Spleen (tissue), 11 donors: ENCODE measurements around the gene GNB1L. TPM values are rescaled to one million over a fixed set of nuclear protein-coding genes. Genes with fewer than 3 reads are reported as not detected.

Source experiments
- DNase-seq: peaks from one replicate; pipeline ENCODE4 v3.0.0-alpha.2; 2020
- H3K27ac ChIP-seq, 8 donors: fragments of 200-600 bp; sonication (generic) in 7 of 8; 1 replicate in 4 of 8; 2 replicates in 4 of 8; pipeline versions ENCODE4 v1.5.0 to v1.8.0; 2016 to 2021; ENCODE audit warnings: inconsistent platforms in 4 of 8, mild to moderate bottlenecking in 4 of 8, moderate library complexity in 1 of 8
- H3K27me3 ChIP-seq, 7 donors: fragments of 200-600 bp; sonication (generic) in 6 of 7; replicated peaks in 1 of 7; 1 replicate in 4 of 7; 2 replicates in 3 of 7; pipeline versions ENCODE4 v1.5.0 to v1.8.0; 2016 to 2021; ENCODE audit warnings: inconsistent platforms in 3 of 7, mild to moderate bottlenecking in 1 of 7
- H3K36me3 ChIP-seq, 6 donors: fragments of 200-600 bp; sonication (generic) in 5 of 6; 1 replicate in 4 of 6; 2 replicates in 2 of 6; pipeline versions ENCODE4 v1.5.0 to v1.8.0; 2016 to 2021; ENCODE audit warnings: inconsistent platforms in 2 of 6
- H3K4me1 ChIP-seq, 6 donors: fragments of 200-600 bp; sonication (generic) in 5 of 6; 1 replicate in 3 of 6; 2 replicates in 3 of 6; pipeline versions ENCODE4 v1.5.0 to v1.8.0; 2016 to 2021; ENCODE audit warnings: inconsistent platforms in 3 of 6
- H3K4me3 ChIP-seq, 8 donors: fragments of 200-600 bp; sonication (generic) in 7 of 8; 1 replicate in 4 of 8; 2 replicates in 4 of 8; pipeline versions ENCODE4 v1.5.0 to v1.8.0; 2016 to 2021; ENCODE audit warnings: inconsistent platforms in 4 of 8, mild to moderate bottlenecking in 4 of 8, moderate library complexity in 2 of 8
- H3K9me3 ChIP-seq, 8 donors: fragments of 200-600 bp; sonication (generic) in 7 of 8; 1 replicate in 4 of 8; 2 replicates in 4 of 8; pipeline versions ENCODE4 v1.5.0 to v1.8.0; 2016 to 2021; ENCODE audit warnings: inconsistent platforms in 4 of 8
- CTCF ChIP-seq, 11 experiments: fragments of 200-600 bp in 7 of 11; fragments of 450-650 bp in 4 of 11; sonication (generic) in 4 of 11; IDR thresholded peaks in 8 of 11; conservative IDR thresholded peaks in 3 of 11; 1 replicate in 7 of 11; 2 replicates in 4 of 11; pipeline versions ENCODE4 v1.4.0 to v1.8.0; 2016 to 2021; ENCODE audit warnings: antibody characterized with exemption in 11 of 11, inconsistent platforms in 4 of 11, mild to moderate bottlenecking in 1 of 11
- POLR2A ChIP-seq, 3 donors: fragments of 450-650 bp; IDR thresholded peaks; one replicate each; pipeline ENCODE4 v1.5.1; 2017; ENCODE audit warnings: antibody characterized with exemption in 3 of 3, mild to moderate bottlenecking in 1 of 3
- POLR2AphosphoS5 ChIP-seq, 3 donors: sonication (generic); formaldehyde crosslinking; IDR thresholded peaks; one replicate each; pipeline ENCODE4 v1.5.1; 2017; ENCODE audit warnings: antibody characterized with exemption in 3 of 3
- WGBS, 5 donors: extraction: QIAGEN DNeasy Blood & Tissue Kit in 3 of 5; methylation state at CpG; one replicate each; pipeline versions ENCODE4 v1.1.5 to v1.1.7; 2013 to 2018; 5-methylcytosine and 5-hydroxymethylcytosine counted together
- intact Hi-C: fragments of 100-400 bp; cut with DNase I; formaldehyde crosslinking; loops from one replicate; pipeline ENCODE4 v1.15.0; 2023; ENCODE audit warnings: low total_unique reads
- polyA plus RNA-seq, 3 donors: library from polyadenylated mRNA; stranded (reverse); fragments of 200-250 nt; gene quantifications; one replicate each; pipeline ENCODE4 v1.2.1, GENCODE V29; 2013
- total RNA-seq, 7 donors: library from RNA; depleted of rRNA in 3 of 7; stranded (reverse); fragments of >200 nt in 3 of 7; fragmentation: NEBNext Ultra II Directional in 4 of 7; extraction: Animal tissue kit (Norgen Biotek cat#: 25700) in 4 of 7; gene quantifications; one replicate each; pipeline versions ENCODE4 v1.1.0 to v1.2.1, GENCODE V29; 2016 to 2021
- donor health status: healthy with polysubstance abuse.
- donor health status: DM: no; HTN: no; CAD: no; lungs with moderate emphysema.
- donor health status: DM: no; HTN: no; CAD: no.
- donor health status: Bipolar disorder and iron deficiency.
- donor health status: healthy.
- donor health status: DM: no; HTN: no; CAD: no.
- donor health status: DM: yes; HTN: yes; CAD: no.

The GNB1L gene
- total and polyA plus RNA-seq, 10 donors = 5.7 to 10.4 (median 7.9) TPM

- DNase-seq = no peak
- peaks cover 0 to 68% (median 2%) of the 10 kb centered on the region in 6 donors for H3K36me3 ChIP-seq
- H3K27me3 ChIP-seq = no peaks in the 10 kb centered on the region
- H3K9me3 ChIP-seq = no peaks in the 10 kb centered on the region
- TF ChIP-seq POLR2A (IDR thresholded peaks at IDR 0.05) (no peak), POLR2AphosphoS5 (IDR thresholded peaks at IDR 0.05) (no peak), CTCF (IDR thresholded peaks at IDR 0.05 in 8 of 11, conservative IDR thresholded peaks at IDR 0.05 in 3 of 11) (peak in 4 of 11 experiments; percentile 8 to 36 (median 29))
- intact Hi-C loops = no loop called here
- no peak overlapping the region for H3K4me3 ChIP-seq
- no peak overlapping the region for H3K27ac ChIP-seq
- WGBS, 5 donors = 87 to 95% (median 89%) methylated on average over 8 to 13 of the region's 13 CpGs; no CpG with 5 or more reads in 1 of the 5 donors
- peaks cover 0 to 7% (median 0%) of the 10 kb centered on the region in 6 donors for H3K4me1 ChIP-seq
These were observed 53.9 kb downstream of the GNB1L start for GRCh38 chr22:19800761-19801244.

- 80 to 95% (median 93%) methylated on average over 1 to 8 of the region's 8 CpGs for WGBS, 5 donors
- DNase-seq = no peak
- H3K4me1 ChIP-seq = peaks cover 0 to 2% (median 0%) of the 10 kb centered on the region in 6 donors
- no peaks in the 10 kb centered on the region for H3K27me3 ChIP-seq
- TF ChIP-seq POLR2A (IDR thresholded peaks at IDR 0.05) = no peak
- no peak for TF ChIP-seq CTCF (IDR thresholded peaks at IDR 0.05 in 8 of 11, conservative IDR thresholded peaks at IDR 0.05 in 3 of 11)
- no peak for TF ChIP-seq POLR2AphosphoS5 (IDR thresholded peaks at IDR 0.05)
- no peak overlapping the region for H3K4me3 ChIP-seq
- H3K9me3 ChIP-seq = no peaks in the 10 kb centered on the region
- H3K36me3 ChIP-seq = peaks cover 0 to 63% (median 2%) of the 10 kb centered on the region in 6 donors
- intact Hi-C loops = no loop called here
- no peak overlapping the region for H3K27ac ChIP-seq
These were observed 54.4 kb downstream of the GNB1L start for GRCh38 chr22:19800306-19800705.

- no peak for DNase-seq
- Histone ChIP-seq H3K4me1 (no peaks in the 10 kb centered on the region), H3K27me3 (no peaks in the 10 kb centered on the region), H3K36me3 (peaks cover 0 to 55% (median 2%) of the 10 kb centered on the region in 6 donors), H3K4me3 (no peak overlapping the region), H3K27ac (no peak overlapping the region), H3K9me3 (peaks cover 0 to under 1% (median 0%) of the 10 kb centered on the region in 8 donors)
- intact Hi-C loops = no loop called here
- TF ChIP-seq POLR2AphosphoS5 (IDR thresholded peaks at IDR 0.05) (no peak), CTCF (IDR thresholded peaks at IDR 0.05 in 8 of 11, conservative IDR thresholded peaks at IDR 0.05 in 3 of 11) (no peak), POLR2A (IDR thresholded peaks at IDR 0.05) (no peak)
- 91 to 98% (median 93%) methylated on average over 19 to 35 of the region's 35 CpGs for WGBS, 5 donors
These were observed 55.1 kb downstream of the GNB1L start for GRCh38 chr22:19799322-19800190.

- WGBS, 5 donors = 86 to 93% (median 92%) methylated on average over 5 to 9 of the region's 9 CpGs
- DNase-seq = no peak
- peaks cover 0 to 7% (median 3%) of the 10 kb centered on the region in 8 donors for H3K9me3 ChIP-seq
- no peaks in the 10 kb centered on the region for H3K4me1 ChIP-seq
- no peak overlapping the region for H3K27ac ChIP-seq
- peaks cover 0 to 49% (median 2%) of the 10 kb centered on the region in 6 donors for H3K36me3 ChIP-seq
- TF ChIP-seq CTCF (IDR thresholded peaks at IDR 0.05 in 8 of 11, conservative IDR thresholded peaks at IDR 0.05 in 3 of 11) (no peak), POLR2AphosphoS5 (IDR thresholded peaks at IDR 0.05) (no peak), POLR2A (IDR thresholded peaks at IDR 0.05) (no peak)
- intact Hi-C loops = no loop called here
- H3K27me3 ChIP-seq = no peaks in the 10 kb centered on the region
- H3K4me3 ChIP-seq = no peak overlapping the region
These were observed 55.8 kb downstream of the GNB1L start for GRCh38 chr22:19798891-19799293.
